HL-60/S4 treated with retinoic acid at 250 ng/mL for 4 days and 3 days (cell line): Measurements from ENCODE around the gene PTPRG.

Experiments
- in situ Hi-C: fragments of 300-500 bp; cut with MboI; formaldehyde crosslinking; loops from 2 replicates; pipeline ENCODE4 v1.7.0; 2022; ENCODE audit warnings: low sequenced_read_pairs

PTPRG gene

DNA sequence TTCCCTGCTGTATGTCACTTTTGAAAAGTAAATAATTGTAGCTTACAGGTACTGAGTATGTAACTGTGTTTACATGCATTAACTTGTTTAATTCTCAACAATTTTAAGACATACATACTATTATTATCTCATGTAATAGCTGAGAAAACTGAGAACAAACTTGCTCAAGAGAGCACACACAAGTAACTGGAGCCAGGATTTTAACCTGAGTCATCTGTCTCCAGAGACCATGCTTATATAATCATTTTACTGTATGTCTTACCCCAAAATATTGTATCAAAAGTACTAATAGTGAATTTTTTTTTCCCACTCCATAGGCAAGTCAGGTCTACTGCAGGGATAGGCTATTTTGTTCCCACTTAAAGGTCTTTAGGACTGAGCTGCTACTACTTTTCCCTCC lies 716.6 kb downstream of the PTPRG start:
- in situ Hi-C loops = no loop called here

DNA sequence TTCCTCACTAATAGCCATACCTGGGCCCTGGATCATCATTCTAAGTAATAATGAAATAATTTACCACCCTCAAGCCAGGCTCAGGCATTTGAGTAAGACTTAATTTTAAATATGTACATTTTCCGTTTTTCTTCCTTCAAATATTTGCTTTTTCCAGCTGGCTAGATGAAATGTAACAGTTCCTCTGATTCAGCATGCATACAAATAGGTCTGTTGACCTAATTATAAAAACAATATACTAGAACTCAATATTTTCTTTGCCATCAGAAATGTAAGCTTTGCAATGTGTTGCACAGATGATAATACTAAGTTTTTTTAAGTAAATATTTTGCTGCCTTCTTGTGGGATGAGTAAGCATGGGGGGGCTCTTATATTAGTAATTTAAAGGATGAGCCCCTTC lies 720.4 kb downstream of the PTPRG start:
- in situ Hi-C loops = no loop called here

DNA sequence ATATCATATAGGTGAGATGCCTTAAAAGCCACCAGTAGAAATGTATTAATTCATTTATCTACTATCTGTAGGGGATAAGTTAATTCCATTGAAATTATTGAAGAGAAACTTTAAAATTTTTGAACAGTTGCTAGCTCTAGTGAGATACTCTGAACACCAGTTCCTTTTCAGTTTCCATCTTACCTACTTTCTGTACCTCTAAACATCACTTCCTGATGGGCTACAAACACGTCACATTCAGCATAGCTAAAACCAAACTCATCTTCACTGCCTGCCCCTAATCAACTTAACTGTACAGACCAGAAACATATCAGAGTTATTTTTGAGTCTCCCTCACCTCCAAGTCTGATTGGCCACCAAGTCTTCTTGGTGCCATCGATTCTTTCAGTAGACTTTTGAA lies 723.1 kb downstream of the PTPRG start:
- in situ Hi-C loops = no loop called here

DNA sequence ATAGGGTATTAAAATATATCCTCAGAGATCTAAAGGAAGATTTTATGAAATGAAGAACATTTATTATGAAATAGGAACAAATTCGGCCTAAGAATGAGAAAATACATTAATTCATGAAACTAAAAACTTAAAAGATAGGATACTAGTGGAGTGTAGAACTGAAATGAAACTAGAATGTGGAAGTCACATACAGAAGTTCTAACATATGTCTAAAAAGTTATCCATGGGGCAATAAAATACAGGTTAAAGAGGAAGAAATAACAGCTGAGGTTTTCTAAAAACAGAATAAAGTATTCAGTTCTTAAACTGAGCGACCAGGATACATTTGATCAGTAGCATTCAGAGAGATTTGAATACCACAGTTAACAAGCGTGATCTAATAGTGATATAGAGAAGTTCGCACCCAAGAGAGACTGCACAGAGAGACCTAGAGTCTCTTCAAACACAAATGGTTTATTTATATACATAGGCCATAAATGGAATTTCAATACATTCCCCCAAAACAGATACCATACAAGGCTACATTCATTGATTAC lies 726.1 kb downstream of the PTPRG start:
- in situ Hi-C loops = no loop called here

DNA sequence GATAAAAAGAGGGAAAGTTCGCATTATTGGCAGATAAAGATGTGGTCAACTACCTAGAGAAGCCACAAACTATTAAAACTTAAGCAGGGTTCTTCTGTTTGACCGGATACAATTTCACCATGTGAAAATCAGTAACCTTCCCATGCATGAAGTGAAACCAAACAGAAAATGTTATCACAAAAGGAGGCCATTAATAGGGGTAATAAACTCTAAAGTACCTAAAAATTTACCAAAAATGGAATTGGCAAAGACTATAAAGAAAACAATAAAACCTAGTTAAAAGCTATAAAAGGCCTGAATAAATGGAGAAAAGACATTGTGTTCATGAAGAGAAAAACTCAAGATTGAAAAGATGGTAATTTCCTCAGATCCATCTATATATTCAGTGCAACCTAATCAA lies 728.6 kb downstream of the PTPRG start:
- in situ Hi-C loops = no loop called here

DNA sequence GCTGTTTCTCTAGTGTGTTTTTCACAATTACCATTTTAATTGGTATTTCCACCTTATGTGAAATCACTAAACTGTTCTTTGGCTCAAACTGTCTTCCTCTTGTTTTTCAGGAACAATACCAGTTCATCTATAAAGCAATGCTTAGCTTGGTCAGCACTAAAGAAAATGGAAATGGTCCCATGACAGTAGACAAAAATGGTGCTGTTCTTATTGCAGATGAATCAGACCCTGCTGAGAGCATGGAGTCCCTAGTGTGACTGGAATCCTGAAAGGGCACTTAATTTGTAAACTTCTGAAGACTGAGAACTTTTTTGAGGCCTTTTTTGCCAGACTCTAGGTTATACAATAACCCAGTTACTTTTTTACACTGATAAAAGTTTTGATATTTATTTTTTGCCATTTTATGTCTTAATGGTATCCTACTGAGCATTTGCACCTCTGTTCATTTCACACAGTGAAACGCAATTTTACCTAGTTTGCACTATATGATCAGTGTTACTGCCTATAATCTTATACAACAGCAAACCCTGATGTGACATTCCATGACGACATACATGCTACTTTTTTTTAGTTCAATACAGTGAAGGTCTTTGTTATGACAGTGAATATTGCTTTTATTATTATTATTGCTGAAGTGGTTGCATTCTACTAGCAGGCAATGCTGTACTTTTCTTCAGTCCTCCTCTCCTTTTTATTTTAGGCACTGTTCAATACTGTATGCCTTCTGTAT lies 731.8 kb downstream of the PTPRG start:
- in situ Hi-C loops = no loop called here

DNA sequence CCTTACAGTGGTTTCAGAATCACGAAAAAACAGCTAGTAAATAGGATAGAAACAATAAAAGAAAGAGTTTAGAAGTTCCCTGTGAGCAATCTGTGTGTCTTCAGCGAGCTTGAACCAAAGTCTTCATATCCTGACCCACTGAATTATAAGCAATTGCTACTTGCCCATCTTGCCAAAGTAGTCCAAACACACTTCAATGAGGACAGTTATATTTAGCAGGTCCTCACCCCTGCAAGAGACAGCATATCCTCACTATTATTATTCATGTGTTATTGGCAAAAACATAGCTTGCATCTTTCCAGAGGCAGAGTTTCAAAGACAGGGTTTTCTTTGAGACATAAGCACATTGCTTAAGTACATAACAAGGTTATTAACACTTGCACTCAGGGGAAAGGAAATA lies 734.2 kb downstream of the PTPRG start:
- in situ Hi-C loops = no loop called here

DNA sequence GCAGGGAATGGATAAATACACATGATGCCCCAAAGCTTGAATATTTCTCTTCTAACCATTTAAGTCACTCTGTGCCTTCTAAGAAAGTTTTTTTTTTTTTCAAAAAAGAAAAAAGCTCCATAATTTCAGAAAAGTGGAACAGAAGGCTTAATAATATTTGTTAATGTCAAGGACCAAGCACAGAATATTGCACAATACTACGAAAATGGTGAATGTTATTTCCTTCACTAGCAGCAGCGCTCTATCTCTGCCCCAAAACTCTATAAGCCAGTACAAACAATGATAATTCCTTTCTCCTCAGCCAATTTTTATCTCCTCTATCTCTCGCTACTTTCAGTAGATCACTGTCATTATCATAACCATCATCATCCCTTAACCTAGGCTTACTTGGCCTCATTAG lies 739.2 kb downstream of the PTPRG start:
- in situ Hi-C loops = no loop called here

DNA sequence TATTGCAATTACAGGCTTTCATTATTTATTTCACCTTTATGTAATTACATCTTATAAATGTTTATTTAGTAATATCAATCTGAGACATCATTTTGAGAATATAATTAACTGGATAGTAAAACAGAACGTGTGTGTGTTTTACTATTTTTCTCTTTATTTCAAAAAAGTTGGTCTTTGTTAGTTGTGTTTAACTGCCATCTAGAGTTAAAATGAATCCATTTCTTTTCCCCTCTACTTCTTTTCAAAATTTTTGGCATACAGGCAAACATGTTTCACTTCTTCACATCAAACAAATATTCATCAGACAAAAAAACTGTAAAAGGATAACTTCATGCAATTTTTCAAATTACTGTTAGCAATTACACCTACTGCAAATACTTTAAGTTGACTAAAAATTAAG lies 750.8 kb downstream of the PTPRG start:
- in situ Hi-C loops = no loop called here

DNA sequence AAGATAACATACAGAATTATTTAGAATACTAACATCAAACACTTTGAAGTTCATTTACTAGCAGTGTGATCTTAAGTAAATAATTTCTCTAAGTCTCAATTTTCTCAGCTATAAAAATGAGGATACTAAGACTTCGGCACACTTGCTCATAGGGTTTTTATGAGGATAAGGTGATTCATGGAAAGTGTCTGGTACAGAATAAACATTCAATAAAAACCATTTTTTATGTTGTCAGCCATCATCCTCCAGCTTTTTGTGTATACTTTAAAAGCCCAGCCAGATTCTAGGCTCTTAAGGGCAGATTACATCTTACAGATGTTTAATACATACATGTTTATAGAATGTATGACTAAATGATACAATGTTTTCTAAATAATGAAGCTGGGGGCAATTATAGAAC lies 755.2 kb downstream of the PTPRG start:
- in situ Hi-C loops = no loop called here

DNA sequence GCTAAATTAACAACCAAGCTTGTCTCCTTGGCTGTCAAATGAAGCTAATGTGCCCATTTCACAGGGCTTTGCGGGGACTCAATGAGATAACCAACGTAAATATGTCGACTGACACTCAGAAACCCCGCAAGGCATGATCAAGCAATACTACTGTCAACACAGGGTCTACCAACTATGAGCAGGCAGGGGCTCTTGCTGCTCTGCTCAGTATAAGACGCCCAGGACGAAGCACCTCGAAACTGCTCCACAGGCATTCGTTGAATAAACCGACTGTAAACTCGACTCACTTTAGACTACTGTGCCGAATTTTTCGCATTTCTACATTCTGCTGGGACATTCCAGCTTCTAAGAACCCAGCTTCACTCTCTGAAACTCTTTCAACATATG lies 757.0 kb downstream of the PTPRG start:
- in situ Hi-C loops = no loop called here

DNA sequence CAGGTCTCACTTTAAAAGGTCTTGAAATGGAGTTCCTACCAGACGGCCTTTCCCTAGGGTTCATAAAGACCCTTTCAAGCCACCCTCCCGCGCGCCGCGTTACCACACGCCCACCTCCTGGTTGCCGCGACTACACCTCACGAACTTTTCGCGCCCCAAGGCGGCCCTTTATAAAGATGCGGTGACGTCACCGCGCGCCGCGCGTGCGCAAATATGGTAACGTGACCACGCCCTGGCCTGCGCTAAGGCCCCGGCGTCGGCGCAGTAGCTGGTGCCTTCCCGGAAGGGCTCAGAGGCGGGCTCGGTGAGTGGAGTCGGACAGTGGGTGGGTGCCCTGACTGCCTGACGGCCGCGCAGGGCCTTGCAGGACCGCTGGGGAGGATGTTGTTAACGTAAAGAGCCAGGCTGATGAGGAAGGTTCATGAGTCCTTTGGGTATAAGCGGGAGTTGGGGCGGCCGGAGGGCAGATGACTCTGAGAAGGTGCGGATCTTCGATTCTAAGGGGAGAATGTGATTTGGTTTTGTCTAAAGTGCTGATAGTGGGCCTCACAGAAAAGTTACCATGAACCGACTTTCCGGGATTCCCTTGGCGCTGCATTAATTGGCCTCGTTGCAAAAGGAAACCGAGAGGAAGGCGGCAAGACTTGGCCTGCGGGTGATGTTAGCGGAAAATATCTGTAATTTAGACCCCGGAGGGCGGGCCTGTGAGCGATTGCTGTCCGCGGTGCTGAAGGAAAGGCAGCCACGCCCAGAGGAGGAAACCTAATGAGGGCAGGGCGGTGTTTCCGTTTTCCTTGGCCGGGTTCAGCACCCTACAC lies 757.6 kb downstream of the PTPRG start:
- in situ Hi-C loops = no loop called here

DNA sequence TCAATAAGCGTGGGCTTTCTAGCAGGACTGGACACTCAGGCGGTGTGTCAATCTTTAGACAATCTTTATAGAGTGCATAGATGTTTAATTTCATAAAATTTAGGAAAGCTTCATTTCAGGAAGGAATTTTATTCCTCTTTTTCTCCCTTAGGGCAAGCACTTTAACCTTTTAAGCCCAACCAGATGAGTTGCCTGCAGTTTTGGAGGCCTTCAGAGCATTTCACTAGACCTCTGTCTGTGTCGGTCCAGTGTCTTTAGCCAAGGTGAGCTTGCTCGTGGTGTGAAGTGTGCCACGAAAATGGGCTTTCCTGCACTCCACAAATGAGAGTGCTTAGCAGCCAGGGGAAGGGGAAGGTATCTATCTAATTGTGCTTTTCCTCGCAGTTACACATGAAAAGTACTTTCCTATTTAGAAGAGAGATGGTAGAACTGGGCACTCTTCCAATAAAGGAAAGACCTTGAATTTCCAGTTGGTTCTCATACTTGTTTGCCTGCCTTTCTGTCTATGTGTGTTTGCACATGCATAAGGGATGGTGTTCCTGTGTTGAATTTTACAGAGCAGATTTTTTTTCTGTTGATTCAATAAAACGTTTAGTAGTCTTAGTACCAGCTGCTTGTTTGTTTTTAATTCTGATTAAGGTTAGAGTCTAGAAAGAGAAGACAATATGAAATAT lies 758.3 kb downstream of the PTPRG start:
- in situ Hi-C loops = no loop called here

DNA sequence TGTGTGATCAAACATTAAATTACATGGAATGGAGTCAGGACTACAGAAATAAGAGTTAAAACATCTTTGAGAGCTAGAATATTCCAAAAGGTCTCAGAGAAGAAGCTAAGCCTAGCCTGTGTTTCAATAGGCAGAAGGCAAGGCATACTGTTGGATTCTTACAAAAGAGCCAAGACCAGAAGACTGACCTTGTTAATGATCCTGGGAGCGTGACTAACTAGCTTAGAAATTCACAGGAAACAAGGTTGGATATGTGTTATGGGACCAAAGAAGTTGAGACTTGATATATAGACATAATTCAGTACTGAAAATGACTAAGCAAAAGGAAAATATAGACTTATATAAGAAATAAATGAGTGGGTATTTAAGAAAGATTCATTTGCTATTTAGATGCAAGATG lies 761.9 kb downstream of the PTPRG start:
- in situ Hi-C loops = no loop called here

DNA sequence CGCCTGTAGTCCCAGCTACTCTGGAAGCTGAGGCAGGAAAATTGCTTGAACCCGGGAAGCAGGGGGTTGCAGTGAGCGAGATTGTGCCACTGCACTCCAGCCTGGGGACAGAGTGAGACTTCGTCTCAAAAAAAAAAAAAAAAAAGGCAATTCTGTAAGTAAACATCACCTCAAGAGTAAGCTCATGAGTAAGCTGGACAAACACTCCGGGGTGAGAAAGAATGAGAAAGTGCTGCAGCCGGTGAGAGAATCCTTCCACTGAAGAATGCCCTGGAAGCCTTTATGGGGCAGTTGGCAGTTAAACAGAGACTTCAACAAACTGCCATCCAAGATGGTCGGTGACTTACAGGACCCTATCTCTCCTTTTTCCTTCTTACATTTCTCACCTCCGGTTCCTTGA lies 764.5 kb downstream of the PTPRG start:
- in situ Hi-C loops = no loop called here

DNA sequence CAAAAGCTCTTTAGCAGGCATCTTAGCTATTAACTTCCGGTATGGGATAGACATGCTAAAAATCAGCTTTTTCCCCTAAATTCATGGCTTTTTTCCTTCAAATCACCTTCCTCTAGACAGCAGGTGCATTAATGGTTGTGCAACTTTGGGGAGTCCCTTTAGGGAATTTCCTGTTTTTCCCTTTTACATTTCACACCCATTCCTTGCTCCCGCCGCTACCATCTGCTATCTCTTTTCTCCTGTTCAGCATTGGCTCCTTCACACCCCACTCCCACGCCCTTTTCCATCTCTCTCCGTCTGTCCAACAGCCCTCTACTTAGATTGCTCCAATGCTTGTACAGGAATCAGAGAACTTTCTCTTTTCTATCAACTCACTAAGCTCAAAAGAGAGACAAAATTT lies 768.6 kb downstream of the PTPRG start:
- in situ Hi-C loops = no loop called here

DNA sequence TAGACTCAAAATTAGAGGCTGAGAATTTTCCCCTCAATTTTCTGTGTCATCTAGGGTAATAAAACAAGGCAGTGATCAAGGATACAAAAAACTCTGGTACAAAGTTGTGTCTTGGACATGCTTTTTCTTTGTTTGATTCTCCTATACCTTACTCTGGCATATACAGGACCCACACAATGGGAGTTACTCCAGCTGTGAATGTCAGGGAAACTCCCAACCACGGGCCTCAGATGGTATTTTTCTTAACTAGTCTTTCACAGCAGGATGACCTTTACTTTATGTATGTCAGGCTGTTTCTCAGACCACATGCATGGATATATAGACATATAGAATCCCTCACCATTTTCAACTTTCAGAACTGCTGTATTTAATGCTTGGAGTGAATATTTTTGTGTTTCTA lies 770.6 kb downstream of the PTPRG start:
- in situ Hi-C loops = no loop called here

DNA sequence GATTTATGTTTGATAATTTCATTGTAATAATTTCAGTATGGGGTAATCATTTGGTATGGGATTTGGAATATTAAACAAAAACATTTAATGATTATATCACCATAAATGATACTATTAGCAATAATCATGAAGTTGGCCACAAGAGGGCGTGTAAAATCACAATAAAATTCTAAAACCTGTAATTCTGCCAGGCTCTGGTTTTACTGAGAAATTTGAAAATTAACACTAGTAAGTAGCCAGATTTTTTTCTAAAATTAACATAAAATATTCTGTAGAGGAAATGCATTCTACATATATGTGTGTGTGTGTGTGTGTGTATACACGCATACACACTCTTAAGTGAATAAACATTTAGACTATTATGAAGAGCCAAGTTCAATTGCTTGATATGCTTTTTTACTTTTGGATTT lies 771.5 kb downstream of the PTPRG start:
- in situ Hi-C loops = no loop called here

DNA sequence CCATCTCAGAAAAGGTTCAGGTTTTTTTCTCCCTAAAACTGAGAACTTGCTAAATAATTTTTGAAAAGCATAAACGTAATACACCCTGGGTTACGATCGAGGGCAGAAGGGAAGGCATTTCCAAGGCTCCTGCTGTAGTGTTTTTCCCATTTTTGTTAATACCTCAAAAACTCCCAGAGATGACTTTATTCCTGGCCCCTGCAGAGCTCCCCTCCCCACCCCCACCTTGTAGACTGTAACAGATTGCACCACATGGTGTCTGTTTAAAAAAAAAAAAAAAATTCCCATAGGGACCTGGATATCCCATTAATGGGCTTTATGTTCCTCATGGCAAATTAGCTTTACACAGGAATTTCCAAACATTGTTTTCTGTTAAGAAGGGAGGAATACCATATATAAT lies 773.8 kb downstream of the PTPRG start:
- in situ Hi-C loops = no loop called here

DNA sequence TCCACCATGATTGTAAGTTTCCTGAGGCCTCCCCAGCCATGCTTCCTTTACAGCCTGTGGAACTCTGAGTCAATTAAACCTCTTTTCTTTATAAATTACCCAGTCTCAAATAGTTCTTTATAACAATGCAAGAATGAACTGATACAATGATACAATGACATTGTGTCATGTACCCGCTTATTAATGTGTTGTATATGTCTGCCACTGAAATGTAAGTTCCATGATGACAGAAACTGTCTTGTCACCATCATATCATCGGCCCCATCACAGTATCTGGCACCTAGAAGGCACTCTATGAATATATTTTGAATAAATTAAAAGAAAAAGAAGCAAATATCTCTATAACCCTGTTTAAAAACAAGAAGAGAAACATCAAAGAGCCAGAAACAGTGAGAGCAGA lies 782.4 kb downstream of the PTPRG start:
- in situ Hi-C loops = no loop called here
